ENCODE results near the gene OR51M1. TPM values are rescaled to one million over a fixed set of nuclear protein-coding genes. Genes with fewer than 3 reads are reported as not detected.

OR51M1 gene
- total RNA-seq, 1 donor from 2014 or later: not detected

GRCh38 chr11:5367448-5368074 lies 16.1 kb upstream of the OR51M1 start:
- Mint-ChIP-seq H3K4me3 (ENCODE audit: unreplicated experiment) (no peak overlapping the region), H3K9me3 (ENCODE audit: unreplicated experiment) (peaks cover under 1% of the 10 kb centered on the region), H3K36me3 (ENCODE audit: unreplicated experiment) (no peaks in the 10 kb centered on the region), H3K4me1 (ENCODE audit: unreplicated experiment) (peaks cover 6% of the 10 kb centered on the region), H3K27ac (ENCODE audit: unreplicated experiment) (no peak overlapping the region), H3K27me3 (ENCODE audit: unreplicated experiment) (peaks cover 3% of the 10 kb centered on the region)
- DNase-seq (ENCODE audit: extremely low spot score, unreplicated experiment): no peak
- TF ChIP-seq CTCF (IDR thresholded peaks at IDR 0.05): no peak

GRCh38 chr11:5368502-5369043 lies 15.0 kb upstream of the OR51M1 start:
- H3K27me3 Mint-ChIP-seq (ENCODE audit: unreplicated experiment): peaks cover 3% of the 10 kb centered on the region
- H3K9me3 Mint-ChIP-seq (ENCODE audit: unreplicated experiment): peaks cover 9% of the 10 kb centered on the region
- H3K4me1 Mint-ChIP-seq (ENCODE audit: unreplicated experiment): peaks cover 6% of the 10 kb centered on the region
- H3K4me3 Mint-ChIP-seq (ENCODE audit: unreplicated experiment): no peak overlapping the region
- no peak overlapping the region for H3K27ac Mint-ChIP-seq (ENCODE audit: unreplicated experiment)
- no peak for DNase-seq (ENCODE audit: extremely low spot score, unreplicated experiment)
- no peaks in the 10 kb centered on the region for H3K36me3 Mint-ChIP-seq (ENCODE audit: unreplicated experiment)
- TF ChIP-seq CTCF (IDR thresholded peaks at IDR 0.05): no peak

- peak; percentile 36 for TF ChIP-seq CTCF (IDR thresholded peaks at IDR 0.05)
- peaks cover 3% of the 10 kb centered on the region for H3K27me3 Mint-ChIP-seq (ENCODE audit: unreplicated experiment)
- no peak for DNase-seq (ENCODE audit: extremely low spot score, unreplicated experiment)
These were observed 13.8 kb upstream of the OR51M1 start for GRCh38 chr11:5369789-5370188.

GRCh38 chr11:5380740-5381342 lies 2.8 kb upstream of the OR51M1 start:
- Mint-ChIP-seq H3K27ac (ENCODE audit: unreplicated experiment) (no peak overlapping the region), H3K4me1 (ENCODE audit: unreplicated experiment) (no peaks in the 10 kb centered on the region), H3K36me3 (ENCODE audit: unreplicated experiment) (no peaks in the 10 kb centered on the region), H3K9me3 (ENCODE audit: unreplicated experiment) (no peaks in the 10 kb centered on the region), H3K4me3 (ENCODE audit: unreplicated experiment) (no peak overlapping the region), H3K27me3 (ENCODE audit: unreplicated experiment) (peaks cover 17% of the 10 kb centered on the region)
- no peak for DNase-seq (ENCODE audit: extremely low spot score, unreplicated experiment)
- peak; percentile 85 for TF ChIP-seq CTCF (IDR thresholded peaks at IDR 0.05)

More at GRCh38 chr11:5369789-5370188, 13.8 kb upstream of the OR51M1 start:
- Mint-ChIP-seq H3K27ac (ENCODE audit: unreplicated experiment) (no peak overlapping the region), H3K4me3 (ENCODE audit: unreplicated experiment) (no peak overlapping the region), H3K4me1 (ENCODE audit: unreplicated experiment) (no peaks in the 10 kb centered on the region), H3K9me3 (ENCODE audit: unreplicated experiment) (peaks cover 9% of the 10 kb centered on the region), H3K36me3 (ENCODE audit: unreplicated experiment) (no peaks in the 10 kb centered on the region)

GRCh38 chr11:5384335-5384734 lies 723 bp downstream of the OR51M1 start:
- no peak overlapping the region for H3K27ac Mint-ChIP-seq (ENCODE audit: unreplicated experiment)
- DNase-seq (ENCODE audit: extremely low spot score, unreplicated experiment): no peak

More at GRCh38 chr11:5384335-5384734, 723 bp downstream of the OR51M1 start:
- Mint-ChIP-seq H3K4me3 (ENCODE audit: unreplicated experiment) (no peak overlapping the region), H3K4me1 (ENCODE audit: unreplicated experiment) (no peaks in the 10 kb centered on the region), H3K9me3 (ENCODE audit: unreplicated experiment) (no peaks in the 10 kb centered on the region), H3K36me3 (ENCODE audit: unreplicated experiment) (no peaks in the 10 kb centered on the region), H3K27me3 (ENCODE audit: unreplicated experiment) (peaks cover 17% of the 10 kb centered on the region)
- TF ChIP-seq CTCF (IDR thresholded peaks at IDR 0.05): no peak

Data from osteocyte (in vitro differentiated cells).